Activated CD4-positive, alpha-beta memory T cell treated with anti-CD3 and anti-CD28 coated beads, Interleukin-2, amount 10 ng/mL, durations not matched to agents 7 days and 5 days (primary cell): ENCODE results near the gene TAS2R9. TPM values are rescaled to one million over a fixed set of nuclear protein-coding genes. Genes with fewer than 3 reads are reported as not detected.
A peak's percentile ranks its signal among the peaks of the same experiment; 100 is the strongest.

Experiments used
- CTCF ChIA-PET: fragments of 350-600 bp; sonication (Branson Sonifier 250); formaldehyde crosslinking; loops from one replicate; lab custom pipeline; 2021; ENCODE audit warnings: antibody characterized with exemption, inconsistent platforms; lab: Charles Lee
- POLR2A ChIA-PET: fragments of 350-600 bp; sonication (Branson Sonifier 250); formaldehyde crosslinking; loops from one replicate; lab custom pipeline; 2021; ENCODE audit warnings: antibody characterized with exemption; lab: Charles Lee
- DNase-seq: peaks from one replicate; pipeline ENCODE4 v3.0.0-alpha.2; 2020
- H3K27ac Mint-ChIP-seq: one replicate; pipeline ENCODE4 v1.8.0; 2021; ENCODE audit warnings: mild to moderate bottlenecking, mixed read lengths
- H3K27me3 Mint-ChIP-seq: one replicate; pipeline ENCODE4 v1.8.0; 2021; ENCODE audit warnings: mixed read lengths
- H3K36me3 Mint-ChIP-seq: one replicate; pipeline ENCODE4 v1.8.0; 2021; ENCODE audit warnings: low read depth, mixed read lengths
- H3K4me1 Mint-ChIP-seq: one replicate; pipeline ENCODE4 v1.8.0; 2021; ENCODE audit warnings: mixed read lengths
- H3K4me3 Mint-ChIP-seq: one replicate; pipeline ENCODE4 v1.8.0; 2021; ENCODE audit warnings: mild to moderate bottlenecking, mixed read lengths
- H3K9me3 Mint-ChIP-seq: one replicate; pipeline ENCODE4 v1.8.0; 2021; ENCODE audit warnings: mixed read lengths
- total RNA-seq, 2 experiments: library from RNA; stranded (reverse); gene quantifications; one replicate each; pipeline ENCODE4 v1.2.3, GENCODE V29; 2021

Gene TAS2R9
- not detected for total RNA-seq

GRCh38 chr12:10810068-10810467 lies at the start of gene TAS2R9:
Gene TAS2R9, minus strand, starts transcription at chr12:10810168. Its CDS starts 93 bp downstream, at chr12:10810075.
- H3K27me3 Mint-ChIP-seq, result peaks cover 24% of the 10 kb centered on the region
- no peaks in the 10 kb centered on the region for H3K36me3 Mint-ChIP-seq
- POLR2A ChIA-PET, result no interaction called here
- no peaks in the 10 kb centered on the region for H3K4me1 Mint-ChIP-seq
- CTCF ChIA-PET, result interaction anchor here (0.6 to 1.1 kb wide), 2 partner anchors 336 to 657 kb away, joined by 3 read pairs; no protein-coding TSS in a partner anchor
- no peak within 1 kb of the TSS for H3K27ac Mint-ChIP-seq
- no peaks in the 10 kb centered on the region for H3K9me3 Mint-ChIP-seq
- no peak for DNase-seq
- no peak within 1 kb of the TSS for H3K4me3 Mint-ChIP-seq

- POLR2A ChIA-PET, result no interaction called here
- Mint-ChIP-seq H3K36me3 (peaks cover 30% of the 10 kb centered on the region), H3K27me3 (no peaks in the 10 kb centered on the region)
These were observed 45.8 kb upstream of the TAS2R9 start for GRCh38 chr12:10855807-10856206.

GRCh38 chr12:10853776-10854175 lies 43.8 kb upstream of the TAS2R9 start:
- Mint-ChIP-seq H3K27ac (no peak overlapping the region), H3K4me3 (no peak overlapping the region), H3K27me3 (no peaks in the 10 kb centered on the region), H3K4me1 (peaks cover 35% of the 10 kb centered on the region), H3K36me3 (peaks cover 30% of the 10 kb centered on the region), H3K9me3 (peaks cover 31% of the 10 kb centered on the region)
- DNase-seq, result no peak
- ChIA-PET CTCF (no interaction called here), POLR2A (no interaction called here)

More at GRCh38 chr12:10855807-10856206, 45.8 kb upstream of the TAS2R9 start:
- DNase-seq, result no peak
- CTCF ChIA-PET, result no interaction called here
- peaks cover 15% of the 10 kb centered on the region for H3K4me1 Mint-ChIP-seq
- H3K4me3 Mint-ChIP-seq, result no peak overlapping the region
- peaks cover 38% of the 10 kb centered on the region for H3K9me3 Mint-ChIP-seq
- H3K27ac Mint-ChIP-seq, result no peak overlapping the region

- Mint-ChIP-seq H3K4me1 (peaks cover 38% of the 10 kb centered on the region), H3K9me3 (peaks cover 11% of the 10 kb centered on the region), H3K27ac (no peak overlapping the region), H3K36me3 (peaks cover 21% of the 10 kb centered on the region), H3K4me3 (no peak overlapping the region), H3K27me3 (no peaks in the 10 kb centered on the region)
- DNase-seq, result no peak
- POLR2A ChIA-PET, result interaction anchor here (0.9 kb wide), 1 partner anchor 320 kb away, joined by 4 read pairs; no protein-coding TSS in a partner anchor
- CTCF ChIA-PET, result interaction anchor here (0.5 kb wide), 1 partner anchor 1113 kb away, joined by 3 read pairs; no protein-coding TSS in a partner anchor
These were observed 41.4 kb upstream of the TAS2R9 start for GRCh38 chr12:10851243-10851858.

GRCh38 chr12:10849425-10849878 lies 39.5 kb upstream of the TAS2R9 start, which contains the start of gene PRR4:
Gene PRR4, minus strand, starts transcription at chr12:10849475. Its CDS starts 38 bp downstream, at chr12:10849437.
- no peaks in the 10 kb centered on the region for H3K27me3 Mint-ChIP-seq
- H3K4me3 Mint-ChIP-seq, result no peak within 1 kb of the TSS
- CTCF ChIA-PET, result no interaction called here
- peak; percentile 60 for DNase-seq
- H3K27ac Mint-ChIP-seq, result peak within 1 kb of the TSS; percentile 21
- H3K9me3 Mint-ChIP-seq, result peaks cover 3% of the 10 kb centered on the region
- POLR2A ChIA-PET, result interaction anchor here (1.4 kb wide), 1 partner anchor 322 kb away, joined by 12 read pairs; the partner anchor contains the start of gene SMIM10L1
- peaks cover 11% of the 10 kb centered on the region for H3K36me3 Mint-ChIP-seq
- H3K4me1 Mint-ChIP-seq, result peaks cover 38% of the 10 kb centered on the region

- peaks cover under 1% of the 10 kb centered on the region for H3K9me3 Mint-ChIP-seq
- H3K36me3 Mint-ChIP-seq, result peaks cover 11% of the 10 kb centered on the region
- H3K27ac Mint-ChIP-seq, result no peak overlapping the region
- no peaks in the 10 kb centered on the region for H3K27me3 Mint-ChIP-seq
- H3K4me1 Mint-ChIP-seq, result peaks cover 38% of the 10 kb centered on the region
- CTCF ChIA-PET, result no interaction called here
- POLR2A ChIA-PET, result no interaction called here
- no peak for DNase-seq
- no peak overlapping the region for H3K4me3 Mint-ChIP-seq
These were observed 37.8 kb upstream of the TAS2R9 start for GRCh38 chr12:10847744-10848143.

- H3K27ac Mint-ChIP-seq, result no peak overlapping the region
- H3K27me3 Mint-ChIP-seq, result no peaks in the 10 kb centered on the region
- peaks cover 3% of the 10 kb centered on the region for H3K36me3 Mint-ChIP-seq
- ChIA-PET CTCF (no interaction called here), POLR2A (no interaction called here)
- no peak for DNase-seq
- H3K4me3 Mint-ChIP-seq, result no peak overlapping the region
- no peaks in the 10 kb centered on the region for H3K4me1 Mint-ChIP-seq
- H3K9me3 Mint-ChIP-seq, result no peaks in the 10 kb centered on the region
These were observed 32.9 kb upstream of the TAS2R9 start for GRCh38 chr12:10842862-10843261.

GRCh38 chr12:10838461-10838860 lies 28.5 kb upstream of the TAS2R9 start:
- POLR2A ChIA-PET, result no interaction called here
- DNase-seq, result no peak
- CTCF ChIA-PET, result no interaction called here
- Mint-ChIP-seq H3K4me3 (no peak overlapping the region), H3K9me3 (no peaks in the 10 kb centered on the region), H3K27ac (no peak overlapping the region), H3K4me1 (no peaks in the 10 kb centered on the region), H3K36me3 (no peaks in the 10 kb centered on the region), H3K27me3 (no peaks in the 10 kb centered on the region)

- Mint-ChIP-seq H3K27me3 (no peaks in the 10 kb centered on the region), H3K27ac (no peak overlapping the region), H3K4me1 (no peaks in the 10 kb centered on the region), H3K9me3 (no peaks in the 10 kb centered on the region), H3K4me3 (no peak overlapping the region), H3K36me3 (no peaks in the 10 kb centered on the region)
- ChIA-PET CTCF (no interaction called here), POLR2A (no interaction called here)
- no peak for DNase-seq
These were observed 20.0 kb upstream of the TAS2R9 start for GRCh38 chr12:10829994-10830393.

GRCh38 chr12:10826258-10826657 lies 16.3 kb upstream of the TAS2R9 start, which contains the start of gene TAS2R10:
Gene TAS2R10, minus strand, starts transcription at chr12:10826358. Its CDS starts 89 bp downstream, at chr12:10826269.
- no peak within 1 kb of the TSS for H3K4me3 Mint-ChIP-seq

GRCh38 chr12:10824957-10825356 lies 15.0 kb upstream of the TAS2R9 start:
- CTCF ChIA-PET, result no interaction called here
- Mint-ChIP-seq H3K27me3 (no peaks in the 10 kb centered on the region), H3K4me3 (no peak overlapping the region), H3K27ac (no peak overlapping the region), H3K9me3 (no peaks in the 10 kb centered on the region), H3K4me1 (no peaks in the 10 kb centered on the region), H3K36me3 (no peaks in the 10 kb centered on the region)
- POLR2A ChIA-PET, result no interaction called here
- no peak for DNase-seq

More at GRCh38 chr12:10826258-10826657, 16.3 kb upstream of the TAS2R9 start, which contains the start of gene TAS2R10:
- H3K27me3 Mint-ChIP-seq, result no peaks in the 10 kb centered on the region
- CTCF ChIA-PET, result no interaction called here
- H3K4me1 Mint-ChIP-seq, result no peaks in the 10 kb centered on the region
- DNase-seq, result no peak
- H3K9me3 Mint-ChIP-seq, result no peaks in the 10 kb centered on the region
- H3K27ac Mint-ChIP-seq, result no peak within 1 kb of the TSS
- no peaks in the 10 kb centered on the region for H3K36me3 Mint-ChIP-seq
- POLR2A ChIA-PET, result no interaction called here

GRCh38 chr12:10811883-10812536 lies 2.0 kb upstream of the TAS2R9 start:
- DNase-seq, result no peak
- Mint-ChIP-seq H3K4me1 (no peaks in the 10 kb centered on the region), H3K27ac (no peak overlapping the region), H3K9me3 (no peaks in the 10 kb centered on the region), H3K27me3 (peaks cover 14% of the 10 kb centered on the region), H3K4me3 (no peak overlapping the region), H3K36me3 (no peaks in the 10 kb centered on the region)
- POLR2A ChIA-PET, result no interaction called here
- CTCF ChIA-PET, result no interaction called here

- CTCF ChIA-PET, result no interaction called here
- Mint-ChIP-seq H3K36me3 (no peaks in the 10 kb centered on the region), H3K4me3 (no peak within 1 kb of the TSS), H3K9me3 (no peaks in the 10 kb centered on the region), H3K27ac (no peak within 1 kb of the TSS), H3K27me3 (peaks cover 24% of the 10 kb centered on the region), H3K4me1 (no peaks in the 10 kb centered on the region)
- no peak for DNase-seq
- POLR2A ChIA-PET, result no interaction called here
These were observed 2.8 kb downstream of the TAS2R9 start, which contains the start of gene TAS2R8 for GRCh38 chr12:10807186-10807585. Gene TAS2R8, minus strand, starts transcription at chr12:10807286. Its CDS starts 306 bp downstream, at chr12:10806980.
